Measurements from ENCODE around the gene CHST15. TPM values are rescaled to one million over a fixed set of nuclear protein-coding genes. Genes with fewer than 3 reads are reported as not detected.

Gene CHST15
- total and polyA plus RNA-seq, 2 of the 13 experiments (the other 11 are each of a cell fraction or from before 2014, with no cell fraction given) = 1.4 to 94.7 TPM

DNA sequence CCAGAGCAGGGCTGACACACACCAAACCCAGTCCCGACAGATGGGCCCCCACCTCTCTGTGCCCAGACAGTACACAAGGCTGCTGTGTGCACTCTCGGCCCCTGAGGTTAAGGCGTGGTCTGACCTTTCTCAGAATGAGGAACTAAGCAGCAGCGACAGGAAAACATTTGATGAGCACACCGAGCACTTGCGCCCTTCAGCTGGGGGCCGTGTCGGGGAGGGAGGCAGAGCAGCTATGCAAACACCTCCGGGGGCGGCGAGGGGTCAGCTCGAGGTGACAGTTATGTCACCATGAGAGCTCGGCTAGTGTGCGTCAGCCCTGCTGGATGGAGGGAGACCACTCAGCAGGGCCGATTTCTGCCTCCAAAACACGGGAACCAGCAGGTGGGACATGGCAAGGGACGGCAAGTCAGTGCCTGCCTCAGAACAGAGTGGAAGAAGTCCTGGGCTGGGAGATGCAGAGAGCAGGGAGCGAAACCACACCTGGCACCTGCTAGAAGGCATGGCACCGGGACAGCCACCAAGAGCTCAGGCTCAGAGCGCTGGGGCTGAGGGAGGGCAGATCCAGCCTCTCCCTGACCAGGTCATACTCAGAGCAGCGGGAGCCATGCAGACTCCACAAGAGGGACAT is 57.4 kb downstream of the CHST15 start (continued):
- TF ChIP-seq, protein P1, sequence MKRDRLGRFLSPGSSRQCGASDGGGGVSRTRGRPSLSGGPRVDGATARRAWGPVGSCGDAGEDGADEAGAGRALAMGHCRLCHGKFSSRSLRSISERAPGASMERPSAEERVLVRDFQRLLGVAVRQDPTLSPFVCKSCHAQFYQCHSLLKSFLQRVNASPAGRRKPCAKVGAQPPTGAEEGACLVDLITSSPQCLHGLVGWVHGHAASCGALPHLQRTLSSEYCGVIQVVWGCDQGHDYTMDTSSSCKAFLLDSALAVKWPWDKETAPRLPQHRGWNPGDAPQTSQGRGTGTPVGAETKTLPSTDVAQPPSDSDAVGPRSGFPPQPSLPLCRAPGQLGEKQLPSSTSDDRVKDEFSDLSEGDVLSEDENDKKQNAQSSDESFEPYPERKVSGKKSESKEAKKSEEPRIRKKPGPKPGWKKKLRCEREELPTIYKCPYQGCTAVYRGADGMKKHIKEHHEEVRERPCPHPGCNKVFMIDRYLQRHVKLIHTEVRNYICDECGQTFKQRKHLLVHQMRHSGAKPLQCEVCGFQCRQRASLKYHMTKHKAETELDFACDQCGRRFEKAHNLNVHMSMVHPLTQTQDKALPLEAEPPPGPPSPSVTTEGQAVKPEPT (CRISPR knock-in tag; IDR thresholded peaks at IDR 0.05; ENCODE audit: low read depth) = peak; percentile 65; the same call in 1 of the 2 replicates
- TF ChIP-seq NR3C1 (CRISPR knock-in tag; IDR thresholded peaks at IDR 0.05) (no peak), ZNF274 (CRISPR knock-in tag; IDR thresholded peaks at IDR 0.05) (peak; percentile 59; the same call in 1 of the 2 replicates), SIX4 (CRISPR knock-in tag; IDR thresholded peaks at IDR 0.05) (peak; percentile 77), FOSL1 (CRISPR knock-in tag; IDR thresholded peaks at IDR 0.05; ENCODE audit: borderline replicate concordance) (peak; percentile 40; the same call in 1 of the 2 replicates), TBL1XR1 (IDR thresholded peaks at IDR 0.05; ENCODE audit: borderline replicate concordance, low read length, partially characterized antibody) (peak; percentile 98), TAF1 (CRISPR knock-in tag; IDR thresholded peaks at IDR 0.05) (no peak), ZNF562 (CRISPR knock-in tag; IDR thresholded peaks at IDR 0.05; ENCODE audit: borderline replicate concordance) (no peak; the same call in 1 of the 2 replicates), HOXA3 (CRISPR knock-in tag; IDR thresholded peaks at IDR 0.05) (peak; percentile 93), RFX3 (CRISPR knock-in tag; IDR thresholded peaks at IDR 0.05) (no peak), ZNF678 (CRISPR knock-in tag; IDR thresholded peaks at IDR 0.05) (no peak), SETDB1 (CRISPR knock-in tag; IDR thresholded peaks at IDR 0.05; ENCODE audit: borderline replicate concordance) (no peak), KDM5B (CRISPR knock-in tag; IDR thresholded peaks at IDR 0.05; ENCODE audit: borderline replicate concordance) (peak; percentile 91; the same call in 1 of the 2 replicates), SAFB2 (CRISPR knock-in tag; IDR thresholded peaks at IDR 0.05; ENCODE audit: borderline replicate concordance, low read depth) (peak; percentile 76; the same call in 1 of the 2 replicates), BHLHE40 (IDR thresholded peaks at IDR 0.05; ENCODE audit: low read length) (peak; percentile 68), ZSCAN20 (CRISPR knock-in tag; IDR thresholded peaks at IDR 0.05; ENCODE audit: borderline replicate concordance) (no peak), NFKB2 (CRISPR knock-in tag; IDR thresholded peaks at IDR 0.05; ENCODE audit: borderline replicate concordance) (peak; percentile 72; the same call in 1 of the 2 replicates), HNRNPH1 (optimal IDR thresholded peaks at IDR 0.05; ENCODE audit: low read depth, low read length) (no peak), SP4 (CRISPR knock-in tag; IDR thresholded peaks at IDR 0.05) (peak; percentile 78), ZNF253 (CRISPR knock-in tag; IDR thresholded peaks at IDR 0.05; ENCODE audit: borderline replicate concordance) (no peak)
- TF ChIP-seq, protein P2, sequence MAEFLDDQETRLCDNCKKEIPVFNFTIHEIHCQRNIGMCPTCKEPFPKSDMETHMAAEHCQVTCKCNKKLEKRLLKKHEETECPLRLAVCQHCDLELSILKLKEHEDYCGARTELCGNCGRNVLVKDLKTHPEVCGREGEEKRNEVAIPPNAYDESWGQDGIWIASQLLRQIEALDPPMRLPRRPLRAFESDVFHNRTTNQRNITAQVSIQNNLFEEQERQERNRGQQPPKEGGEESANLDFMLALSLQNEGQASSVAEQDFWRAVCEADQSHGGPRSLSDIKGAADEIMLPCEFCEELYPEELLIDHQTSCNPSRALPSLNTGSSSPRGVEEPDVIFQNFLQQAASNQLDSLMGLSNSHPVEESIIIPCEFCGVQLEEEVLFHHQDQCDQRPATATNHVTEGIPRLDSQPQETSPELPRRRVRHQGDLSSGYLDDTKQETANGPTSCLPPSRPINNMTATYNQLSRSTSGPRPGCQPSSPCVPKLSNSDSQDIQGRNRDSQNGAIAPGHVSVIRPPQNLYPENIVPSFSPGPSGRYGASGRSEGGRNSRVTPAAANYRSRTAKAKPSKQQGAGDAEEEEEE (CRISPR knock-in tag; IDR thresholded peaks at IDR 0.05; ENCODE audit: borderline replicate concordance) = peak; percentile 80; the same call in 1 of the 2 replicates
- TF ChIP-seq, protein P3, sequence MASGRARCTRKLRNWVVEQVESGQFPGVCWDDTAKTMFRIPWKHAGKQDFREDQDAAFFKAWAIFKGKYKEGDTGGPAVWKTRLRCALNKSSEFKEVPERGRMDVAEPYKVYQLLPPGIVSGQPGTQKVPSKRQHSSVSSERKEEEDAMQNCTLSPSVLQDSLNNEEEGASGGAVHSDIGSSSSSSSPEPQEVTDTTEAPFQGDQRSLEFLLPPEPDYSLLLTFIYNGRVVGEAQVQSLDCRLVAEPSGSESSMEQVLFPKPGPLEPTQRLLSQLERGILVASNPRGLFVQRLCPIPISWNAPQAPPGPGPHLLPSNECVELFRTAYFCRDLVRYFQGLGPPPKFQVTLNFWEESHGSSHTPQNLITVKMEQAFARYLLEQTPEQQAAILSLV (CRISPR knock-in tag; IDR thresholded peaks at IDR 0.05; ENCODE audit: borderline replicate concordance) = peak; percentile 86
- TF ChIP-seq, protein P4, sequence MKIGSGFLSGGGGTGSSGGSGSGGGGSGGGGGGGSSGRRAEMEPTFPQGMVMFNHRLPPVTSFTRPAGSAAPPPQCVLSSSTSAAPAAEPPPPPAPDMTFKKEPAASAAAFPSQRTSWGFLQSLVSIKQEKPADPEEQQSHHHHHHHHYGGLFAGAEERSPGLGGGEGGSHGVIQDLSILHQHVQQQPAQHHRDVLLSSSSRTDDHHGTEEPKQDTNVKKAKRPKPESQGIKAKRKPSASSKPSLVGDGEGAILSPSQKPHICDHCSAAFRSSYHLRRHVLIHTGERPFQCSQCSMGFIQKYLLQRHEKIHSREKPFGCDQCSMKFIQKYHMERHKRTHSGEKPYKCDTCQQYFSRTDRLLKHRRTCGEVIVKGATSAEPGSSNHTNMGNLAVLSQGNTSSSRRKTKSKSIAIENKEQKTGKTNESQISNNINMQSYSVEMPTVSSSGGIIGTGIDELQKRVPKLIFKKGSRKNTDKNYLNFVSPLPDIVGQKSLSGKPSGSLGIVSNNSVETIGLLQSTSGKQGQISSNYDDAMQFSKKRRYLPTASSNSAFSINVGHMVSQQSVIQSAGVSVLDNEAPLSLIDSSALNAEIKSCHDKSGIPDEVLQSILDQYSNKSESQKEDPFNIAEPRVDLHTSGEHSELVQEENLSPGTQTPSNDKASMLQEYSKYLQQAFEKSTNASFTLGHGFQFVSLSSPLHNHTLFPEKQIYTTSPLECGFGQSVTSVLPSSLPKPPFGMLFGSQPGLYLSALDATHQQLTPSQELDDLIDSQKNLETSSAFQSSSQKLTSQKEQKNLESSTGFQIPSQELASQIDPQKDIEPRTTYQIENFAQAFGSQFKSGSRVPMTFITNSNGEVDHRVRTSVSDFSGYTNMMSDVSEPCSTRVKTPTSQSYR (CRISPR knock-in tag; IDR thresholded peaks at IDR 0.05; ENCODE audit: borderline replicate concordance) = peak; percentile 61; the same call in 1 of the 2 replicates

All from HepG2 (cell line).